ENCODE measurements around the gene ITGA5.
A peak's percentile ranks its signal among the peaks of the same experiment; 100 is the strongest.

Gene ITGA5

DNA sequence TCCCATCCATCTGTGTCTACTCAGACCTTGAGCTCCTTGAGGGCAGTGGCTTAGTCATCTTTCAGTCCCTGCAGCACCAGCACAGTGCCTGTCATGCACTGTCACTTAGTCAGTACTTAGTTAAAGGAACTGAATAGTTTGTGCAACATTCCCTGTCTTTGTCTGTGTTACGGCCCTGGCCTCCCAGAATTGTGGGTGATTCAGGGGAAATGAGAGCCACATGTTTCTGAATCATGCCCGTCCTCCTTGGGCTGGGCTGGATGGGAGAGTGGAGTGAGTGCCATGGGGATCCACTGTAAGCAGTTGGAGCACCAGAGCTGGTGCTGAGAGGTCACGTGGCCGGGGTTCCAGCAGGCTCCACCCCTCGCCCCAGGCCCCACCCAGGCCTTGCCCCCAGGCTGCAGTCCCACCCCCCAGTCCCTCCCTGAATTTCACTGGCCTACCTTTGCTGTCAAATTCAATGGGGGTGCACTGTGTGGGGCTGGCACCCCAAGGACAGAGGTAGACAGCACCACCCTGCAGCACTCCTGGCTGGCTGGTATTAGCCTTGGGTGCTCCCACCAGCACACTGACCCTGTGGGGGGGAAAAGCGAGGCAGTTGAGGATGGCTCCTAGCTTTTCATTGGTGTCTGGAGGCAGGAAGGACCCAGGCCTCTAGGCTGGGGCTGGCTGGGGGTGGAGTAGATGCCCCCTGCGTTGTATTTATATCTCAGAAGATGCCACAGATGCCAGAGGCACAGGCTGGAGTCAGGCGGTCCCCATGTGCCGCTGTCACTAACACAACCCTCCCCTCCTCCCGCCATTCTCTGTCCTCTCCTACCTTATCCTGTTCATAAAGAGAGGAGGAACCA lies 7.5 kb downstream of the ITGA5 start:
- DNase-seq (ENCODE audit: low spot score), result peak; percentile 99

DNA sequence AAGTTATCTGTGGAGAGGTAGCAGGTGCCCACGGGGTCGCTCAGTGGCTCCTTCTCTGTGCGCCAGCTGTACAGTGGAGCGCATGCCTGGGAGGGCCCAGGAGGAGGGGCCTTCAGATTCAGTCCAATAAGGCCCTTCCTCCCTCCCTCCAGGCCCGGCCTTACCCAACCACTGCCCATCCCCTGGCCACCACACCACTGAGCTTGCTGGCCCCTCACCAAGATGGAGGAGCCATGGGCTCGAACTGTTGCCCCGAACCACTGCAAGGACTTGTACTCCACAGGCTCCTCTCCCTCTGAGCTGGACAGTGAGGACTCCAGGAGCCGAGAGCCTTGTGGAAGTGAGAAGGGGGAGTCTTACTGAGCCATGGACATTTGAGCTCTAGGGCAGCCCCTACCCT lies 9.8 kb downstream of the ITGA5 start:
- DNase-seq (ENCODE audit: low spot score), result no peak

DNA sequence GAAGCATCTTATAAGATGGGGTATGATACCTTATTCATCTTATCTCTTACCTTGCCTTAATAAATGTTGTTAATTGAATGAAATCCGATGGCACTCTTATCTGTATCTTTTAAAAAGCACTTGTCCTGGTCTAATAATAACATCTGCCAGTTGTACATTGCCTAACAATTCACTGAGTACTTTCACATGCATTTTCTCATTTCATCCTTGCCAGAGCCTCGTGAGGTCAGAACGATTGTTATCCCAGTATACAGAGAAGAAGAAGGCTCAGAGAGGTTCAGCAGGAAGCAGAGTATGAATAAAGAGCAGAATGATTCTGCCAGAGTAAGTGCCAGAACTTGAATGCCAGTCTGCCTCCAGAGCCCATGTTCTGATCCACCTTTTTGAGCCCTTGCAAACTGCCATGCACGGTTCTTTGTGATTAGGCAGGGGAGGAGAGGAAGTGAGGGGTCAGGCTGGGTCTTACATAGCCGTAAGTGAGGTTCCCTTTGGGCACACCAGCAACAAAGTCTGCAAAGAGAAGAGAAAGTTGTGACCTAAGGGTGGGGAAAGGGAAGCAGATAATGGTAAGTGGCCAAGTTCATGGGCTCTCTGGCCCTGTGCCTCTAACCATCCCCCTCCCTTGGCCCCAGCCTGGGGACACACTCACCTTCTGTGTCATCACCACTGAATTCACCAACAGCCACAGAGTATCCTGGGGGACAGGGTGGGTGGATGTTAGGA lies 11.7 kb downstream of the ITGA5 start:
- DNase-seq (ENCODE audit: low spot score), result no peak

DNA sequence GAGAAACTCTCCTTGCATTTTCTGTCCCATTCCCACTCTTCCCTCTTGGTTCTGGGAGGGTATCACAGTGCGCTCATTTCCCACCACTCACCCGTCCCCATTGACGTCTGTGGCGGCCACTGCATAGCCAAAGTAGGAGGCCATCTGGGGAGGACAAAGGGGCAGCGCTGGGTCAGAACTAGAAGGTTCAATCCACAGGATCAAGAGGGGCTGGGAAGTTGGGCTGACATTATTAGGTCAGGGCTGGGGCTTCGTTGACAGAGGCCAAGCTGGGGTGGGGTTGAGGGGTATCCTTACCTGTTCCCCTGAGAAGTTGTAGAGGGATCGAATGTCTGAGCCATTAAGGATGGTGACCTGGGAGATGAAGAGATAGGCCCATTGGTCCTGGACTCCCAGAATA lies 13.5 kb downstream of the ITGA5 start:
- no peak for DNase-seq (ENCODE audit: low spot score)

DNA sequence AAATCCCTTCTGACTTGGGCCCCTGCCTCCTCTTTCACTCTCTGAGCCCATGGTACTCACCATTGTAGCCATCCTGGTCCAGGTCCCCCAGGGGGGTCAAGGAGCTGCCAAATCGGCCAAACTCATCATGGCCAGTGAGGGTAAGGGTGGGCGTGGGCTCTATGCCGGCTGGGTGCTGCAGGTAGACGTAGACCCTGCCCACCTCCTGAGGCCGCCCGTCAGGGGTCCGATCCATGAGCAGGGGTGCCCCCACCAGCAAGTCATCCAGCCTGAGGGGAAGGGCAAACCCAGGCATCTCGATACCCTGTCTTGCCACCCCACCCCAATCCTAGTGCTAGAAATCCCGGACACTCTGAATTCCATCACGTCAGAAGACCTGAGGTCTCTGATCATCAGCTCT lies 14.0 kb downstream of the ITGA5 start:
- DNase-seq (ENCODE audit: low spot score), result no peak

DNA sequence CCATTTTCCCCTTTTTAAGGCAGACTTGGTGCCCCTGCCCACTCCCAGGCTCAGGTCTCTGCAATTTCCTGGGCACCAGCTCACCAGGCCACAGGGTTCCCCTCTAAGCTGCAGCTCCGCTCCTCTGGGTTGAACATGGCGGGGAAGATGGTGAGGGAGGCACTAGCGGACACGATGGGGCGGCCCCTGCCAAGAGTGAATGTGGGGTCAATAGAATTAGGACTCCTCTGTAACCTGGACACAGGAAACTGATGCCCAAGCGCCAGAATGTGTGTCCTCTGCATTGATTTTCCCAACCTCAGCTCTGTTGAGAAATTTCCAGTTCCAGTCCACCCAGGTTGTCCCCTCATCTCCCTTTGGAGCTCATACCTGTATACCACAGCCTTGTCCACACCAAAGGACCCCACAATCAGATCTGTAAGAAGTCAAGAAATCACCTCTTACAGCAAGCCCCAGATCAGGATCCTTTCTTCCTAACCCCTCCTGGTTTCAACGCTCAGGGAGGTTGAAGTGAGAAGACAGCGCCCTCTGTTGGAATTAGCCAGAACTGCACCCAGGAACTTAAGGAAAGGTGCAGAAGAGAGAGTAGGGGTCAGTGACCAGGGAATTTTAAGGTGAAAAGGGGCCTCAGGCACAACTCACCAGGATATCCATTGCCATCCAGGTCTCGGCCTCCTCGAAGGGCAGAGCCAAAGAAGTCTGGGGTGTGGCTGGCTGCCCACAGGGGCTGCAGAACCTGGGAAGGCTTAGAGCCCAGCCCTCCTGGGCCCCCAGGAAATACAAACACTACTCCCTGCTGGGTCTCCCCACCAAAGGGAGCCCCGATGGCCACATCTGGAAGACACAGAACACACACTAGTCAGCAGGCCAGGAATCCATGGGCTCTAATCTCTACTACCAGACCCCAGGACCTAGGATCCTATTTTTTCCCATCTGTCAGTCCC lies 14.7 kb downstream of the ITGA5 start:
- DNase-seq (ENCODE audit: low spot score), result peak; percentile 59

DNA sequence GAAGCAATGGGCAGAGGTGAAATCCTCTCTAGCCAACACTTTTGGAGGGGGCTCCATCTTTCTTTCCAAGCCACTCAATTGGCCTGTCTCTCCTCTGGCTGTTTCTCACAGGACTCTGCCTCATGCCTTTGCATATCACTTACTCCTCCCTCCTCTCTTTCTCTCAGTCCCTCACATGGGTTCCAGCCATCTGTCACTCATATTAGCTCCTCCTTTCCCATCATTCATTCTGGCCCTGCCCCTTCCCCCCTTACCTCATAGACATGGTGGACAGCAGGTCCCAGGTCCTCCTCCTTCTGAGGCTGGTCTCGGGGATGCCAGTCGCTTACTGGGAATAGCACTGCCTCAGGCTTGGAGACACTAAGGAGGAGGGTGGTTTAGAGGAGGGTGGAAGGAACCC lies 17.9 kb downstream of the ITGA5 start:
- no peak for DNase-seq (ENCODE audit: low spot score)

DNA sequence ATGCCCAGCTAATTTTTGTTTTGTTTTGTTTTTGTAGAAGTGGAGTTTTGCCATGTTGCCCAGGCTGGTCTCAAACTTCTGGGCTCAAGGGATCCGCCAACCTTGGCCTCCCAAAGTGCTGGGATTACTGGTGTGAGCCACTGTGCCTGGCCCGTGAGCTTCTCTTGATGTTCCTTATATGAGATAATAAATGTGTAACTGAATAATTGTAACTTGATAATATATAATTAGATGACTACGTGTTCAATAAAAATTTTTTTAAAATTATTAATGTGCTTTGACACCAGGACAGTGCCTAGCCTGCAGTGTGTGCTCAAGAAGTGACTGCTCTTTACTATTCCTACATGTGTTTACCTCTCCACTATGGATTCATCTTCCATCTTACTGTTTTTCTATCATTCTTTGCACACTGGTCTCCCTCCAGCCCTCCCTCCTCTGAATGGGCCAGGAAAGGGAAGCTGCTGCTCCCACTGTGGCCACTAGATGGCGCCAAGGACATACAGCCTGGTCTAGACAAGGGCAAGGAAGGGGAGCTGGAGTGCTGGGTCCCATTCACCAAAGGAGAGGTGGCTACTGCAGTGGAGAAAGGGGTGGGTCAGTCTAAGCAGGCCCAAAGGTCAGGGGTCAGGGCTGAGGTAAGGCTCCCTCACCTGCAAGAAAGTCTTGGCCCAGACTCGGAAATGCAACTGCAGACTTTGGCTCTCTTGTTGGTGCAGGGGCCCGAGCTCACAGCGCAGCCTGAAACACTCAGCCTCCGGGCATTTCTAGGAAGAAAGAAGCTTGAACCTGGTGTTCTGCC lies 19.9 kb downstream of the ITGA5 start:
- DNase-seq (ENCODE audit: low spot score), result peak; percentile 82

DNA sequence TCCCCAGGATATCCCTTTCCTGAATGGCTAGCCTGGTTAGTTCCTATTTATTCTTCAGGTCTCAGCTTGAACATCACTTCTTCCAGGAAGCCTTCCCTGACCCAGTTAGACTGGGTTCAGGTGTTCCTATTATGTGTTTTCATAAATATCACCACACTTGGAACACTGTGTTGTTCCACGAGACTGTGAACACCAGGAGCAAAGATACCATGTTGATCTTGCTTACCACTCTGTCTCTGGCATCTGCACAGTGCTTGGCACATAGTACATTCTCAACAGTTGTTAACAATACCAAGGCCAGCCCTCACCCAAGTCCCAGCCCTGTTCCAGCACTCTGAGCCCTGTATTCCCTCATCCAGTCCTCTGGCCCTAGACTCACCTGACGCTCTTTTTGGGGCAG lies 20.8 kb downstream of the ITGA5 start:
- no peak for DNase-seq (ENCODE audit: low spot score)

DNA sequence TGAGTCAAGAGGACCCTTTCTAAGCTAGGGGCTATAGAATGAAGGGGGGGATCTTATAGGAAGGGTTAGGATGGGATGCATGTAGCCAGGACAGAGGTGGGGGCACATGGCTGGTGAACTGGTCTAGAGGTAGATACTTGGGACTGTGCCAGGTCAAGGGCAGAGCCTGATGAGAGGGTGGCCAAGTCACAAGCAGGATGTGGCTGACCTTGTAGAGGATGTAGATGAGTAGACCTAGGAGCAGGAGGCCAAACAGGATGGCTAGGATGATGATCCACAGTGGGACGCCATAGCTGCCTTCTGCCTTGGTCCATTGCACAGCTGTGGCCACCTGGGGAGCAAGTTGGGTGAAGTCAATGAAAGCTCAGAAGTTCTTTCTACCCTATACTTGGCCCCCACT lies 21.9 kb downstream of the ITGA5 start:
- DNase-seq (ENCODE audit: low spot score), result no peak

DNA sequence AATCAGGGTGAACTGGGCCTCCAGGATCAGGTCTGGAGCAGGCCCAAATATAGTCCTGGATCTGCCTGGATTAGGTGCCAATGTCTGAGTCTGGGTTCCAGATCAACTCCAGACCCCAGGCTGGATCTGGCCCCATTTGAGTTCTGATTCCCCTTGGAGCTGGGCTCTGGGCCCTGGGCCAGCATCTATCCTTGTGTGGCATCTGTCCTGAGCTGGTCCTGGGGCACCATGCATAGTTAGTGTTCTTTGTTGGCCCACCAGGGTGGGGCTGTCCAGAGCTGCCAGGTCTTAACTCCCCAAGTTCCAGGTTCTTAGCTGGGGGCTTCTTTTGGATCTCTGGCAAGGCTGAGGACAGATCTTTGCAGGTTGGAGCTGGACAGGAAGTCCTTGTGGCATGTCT lies 23.5 kb downstream of the ITGA5 start:
- DNase-seq (ENCODE audit: low spot score), result no peak

DNA sequence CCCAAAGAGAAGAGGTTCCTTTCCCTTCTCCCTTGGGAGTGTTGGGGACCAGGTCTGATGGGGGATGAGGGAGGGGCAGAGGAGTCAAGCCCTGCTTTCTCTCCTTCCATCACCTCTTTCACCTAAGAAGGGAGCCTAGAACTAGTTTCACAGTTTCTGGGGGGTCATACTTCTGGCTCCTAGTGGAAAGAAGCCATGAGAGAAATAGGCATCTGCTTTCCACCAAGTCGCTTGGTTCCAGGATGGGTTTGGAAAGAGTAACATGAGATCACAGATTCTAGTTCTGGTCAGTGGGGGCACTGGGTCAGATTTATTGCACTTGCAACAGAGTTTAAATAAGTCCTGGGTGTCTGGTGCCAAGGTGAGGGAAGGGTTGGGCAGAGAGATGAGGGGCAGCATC lies 24.1 kb downstream of the ITGA5 start:
- DNase-seq (ENCODE audit: low spot score), result no peak

DNA sequence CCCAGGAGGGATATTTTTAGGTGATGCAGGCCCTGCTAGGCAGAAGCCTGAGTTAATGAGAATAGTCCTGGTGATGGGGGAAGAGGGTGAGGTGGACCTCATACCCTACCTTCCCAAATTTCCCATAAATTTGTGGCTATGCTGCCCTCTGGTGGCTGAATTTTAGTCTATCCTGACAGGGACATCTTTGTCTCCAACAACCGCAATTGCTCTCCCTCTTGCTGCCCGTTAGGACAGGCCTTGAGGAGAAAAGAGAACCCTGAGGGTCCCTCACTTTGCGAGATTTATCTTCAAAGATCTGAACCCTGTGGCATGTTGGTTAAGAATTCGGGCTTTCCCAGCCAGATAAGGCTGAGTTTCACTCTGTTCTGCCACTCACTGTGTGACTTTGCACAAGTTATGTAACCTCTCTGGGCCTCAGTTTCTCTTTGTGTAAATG lies 24.8 kb downstream of the ITGA5 start:
- DNase-seq (ENCODE audit: low spot score), result peak; percentile 59

DNA sequence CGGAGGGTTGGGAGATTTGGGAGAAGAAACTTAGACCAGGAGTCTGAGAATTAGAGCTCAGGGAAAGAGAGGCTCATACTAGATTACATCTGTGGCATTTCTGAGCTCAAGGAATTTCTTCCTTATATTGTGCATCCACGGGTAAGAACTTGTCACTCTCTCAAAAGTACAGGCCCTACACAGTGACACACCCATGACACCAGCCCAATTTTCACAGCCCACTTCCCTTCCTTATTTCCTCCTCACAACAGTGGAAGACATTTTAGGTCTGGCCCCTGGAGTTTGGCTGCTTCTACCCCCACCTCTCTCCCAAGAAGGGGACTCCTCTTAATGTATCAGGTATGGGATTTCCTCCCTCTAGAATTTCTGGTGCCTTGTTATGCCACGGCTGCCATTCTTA lies 25.3 kb downstream of the ITGA5 start:
- no peak for DNase-seq (ENCODE audit: low spot score)

DNA sequence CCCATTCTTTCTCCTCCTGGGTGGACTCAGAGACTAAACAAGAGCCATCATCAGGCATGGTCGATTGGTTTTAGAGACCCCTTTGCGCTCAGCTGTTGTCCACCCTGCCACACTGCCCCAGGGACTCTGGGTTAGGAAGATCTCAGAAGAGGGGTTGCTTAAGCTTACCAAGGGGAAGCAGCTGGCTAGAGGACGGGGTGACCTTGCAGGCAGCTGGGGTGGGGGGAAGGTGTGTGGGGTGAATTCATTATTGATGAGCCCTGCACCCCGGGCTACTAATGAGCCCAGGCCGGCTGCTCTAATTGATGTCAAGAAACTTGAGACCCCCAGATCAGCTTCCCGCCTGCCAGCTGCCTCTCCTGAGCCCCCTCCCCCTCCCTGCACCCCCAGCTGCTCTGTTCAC lies 25.9 kb downstream of the ITGA5 start:
- no peak for DNase-seq (ENCODE audit: low spot score)

DNA sequence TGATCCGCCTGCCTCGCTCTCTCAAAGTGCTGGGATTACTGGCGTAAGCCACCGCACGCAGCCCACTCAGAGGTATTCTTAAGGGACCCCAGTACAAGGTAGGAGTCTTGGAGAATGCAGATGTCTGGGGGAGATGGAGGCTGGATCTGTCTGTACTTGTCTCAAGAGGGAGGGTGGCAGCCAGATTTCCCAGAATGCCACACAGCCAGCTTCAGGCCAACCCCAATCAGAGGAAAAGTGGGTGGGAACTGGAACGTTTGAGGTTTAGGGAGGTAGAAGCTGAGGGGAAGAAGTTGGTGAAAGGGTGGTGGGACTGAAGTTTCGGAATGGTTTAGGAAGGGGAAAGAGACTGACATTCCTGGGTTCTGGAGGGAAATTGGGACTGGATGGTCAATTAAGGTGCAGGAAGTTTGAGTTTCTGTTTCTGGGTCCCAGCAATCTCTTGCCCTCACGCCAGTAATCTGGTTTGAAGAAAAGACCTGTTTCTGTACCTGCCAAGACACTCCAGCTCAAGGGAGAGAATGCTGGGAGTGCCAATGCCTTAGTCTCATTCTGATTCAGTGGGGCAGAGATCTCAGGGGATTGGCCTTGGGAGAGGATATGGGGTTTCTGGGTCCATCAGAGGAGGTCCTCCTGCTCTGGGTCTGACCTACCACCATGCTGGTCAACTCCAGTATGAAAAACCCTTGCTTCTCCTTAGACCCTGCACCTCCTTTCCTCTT lies 26.4 kb downstream of the ITGA5 start:
- DNase-seq (ENCODE audit: low spot score), result no peak

DNA sequence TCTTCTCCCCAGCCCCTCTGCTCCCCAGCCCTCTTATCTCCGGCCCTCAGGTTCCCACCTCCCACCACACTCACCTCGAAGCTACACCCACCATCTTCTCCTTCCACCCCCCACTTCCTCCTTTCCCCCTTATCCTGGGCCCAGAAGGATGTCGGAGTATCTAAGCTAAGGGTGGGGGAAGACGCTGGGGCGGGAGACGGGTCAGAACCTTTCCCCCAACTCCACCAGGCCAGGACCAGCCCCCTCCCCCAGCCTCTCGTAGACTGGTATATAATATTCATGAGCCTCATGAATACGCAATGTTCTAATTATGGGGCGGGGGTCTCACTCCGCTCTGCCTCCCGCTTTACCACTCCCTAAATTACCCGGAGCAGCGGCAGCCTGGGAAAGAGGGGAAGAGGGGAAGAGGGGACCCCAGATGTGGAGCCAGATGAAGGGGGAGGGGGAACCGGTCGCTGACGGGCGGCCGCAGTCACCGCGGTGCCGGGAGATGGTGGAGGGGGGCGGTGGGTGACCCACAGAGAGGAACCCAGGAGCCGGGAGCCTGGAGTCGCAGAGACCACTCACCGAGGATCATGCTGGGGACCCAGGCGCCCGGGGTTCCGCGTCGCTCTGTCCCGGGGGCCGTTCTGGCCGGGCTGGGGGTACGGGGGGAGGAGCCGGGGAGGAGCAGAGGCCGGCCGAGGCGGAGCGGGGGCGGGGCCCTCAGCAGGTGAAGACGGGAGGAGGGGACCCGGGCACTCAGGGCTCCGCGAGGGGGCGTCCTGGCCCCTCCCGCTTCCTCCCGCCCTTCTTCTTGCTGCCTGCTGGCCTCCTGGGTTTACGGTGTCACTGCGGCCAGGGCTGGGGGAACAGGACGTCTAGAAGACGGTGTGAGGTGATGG lies 28.2 kb downstream of the ITGA5 start:
- peak; percentile 33 for DNase-seq (ENCODE audit: low spot score)

DNA sequence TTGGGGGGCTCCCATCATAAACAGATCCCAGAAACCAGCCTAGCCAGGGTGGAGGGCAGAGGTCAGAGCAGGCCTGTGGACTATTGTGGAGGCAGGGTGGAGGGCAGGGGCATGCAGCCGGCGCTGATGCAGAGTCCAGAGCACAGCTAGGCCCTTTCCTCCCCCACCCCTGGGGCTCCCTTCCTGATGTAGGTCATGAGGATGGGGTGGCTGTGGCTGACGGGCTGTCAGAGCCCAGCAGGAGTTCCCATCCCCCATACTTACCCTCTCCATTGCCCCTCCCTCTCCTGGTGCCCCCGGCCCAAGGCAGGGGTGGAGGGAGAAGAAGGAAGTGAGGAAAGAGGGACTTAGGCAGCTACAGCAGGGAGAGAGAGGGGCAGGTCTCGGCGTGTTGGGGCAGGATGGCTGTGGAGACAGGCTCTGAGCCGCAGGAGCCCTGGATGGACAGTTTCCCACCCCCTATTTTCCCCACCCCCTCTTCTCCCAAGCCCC lies 28.8 kb downstream of the ITGA5 start:
- no peak for DNase-seq (ENCODE audit: low spot score)

DNA sequence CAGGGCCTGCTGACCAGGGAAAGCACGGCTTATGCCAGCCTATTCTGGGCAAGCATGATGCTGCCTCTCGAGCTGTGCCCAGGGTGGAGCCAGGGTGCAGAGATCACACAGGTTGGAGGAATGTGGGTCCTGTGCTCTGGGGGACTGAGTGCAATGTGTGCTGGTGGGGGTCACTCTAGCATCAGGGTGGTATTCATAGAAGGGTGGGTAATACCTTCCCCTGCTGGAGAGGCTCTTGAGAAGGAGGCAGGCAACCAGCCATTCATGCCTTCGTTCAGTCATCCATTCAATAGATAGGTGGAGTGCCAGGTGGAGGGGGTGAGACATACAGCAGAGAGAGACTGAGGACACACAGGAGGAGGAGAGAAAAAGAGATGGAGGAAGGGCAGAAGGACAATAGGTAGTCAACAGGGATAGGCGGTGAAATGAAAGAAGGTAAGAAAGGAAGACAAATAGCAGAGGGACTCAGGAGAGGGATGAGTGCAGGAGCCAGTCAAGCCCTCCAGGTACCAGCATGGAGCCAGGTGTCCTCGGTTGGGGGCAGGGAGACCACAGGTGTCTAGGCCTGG lies 29.4 kb downstream of the ITGA5 start:
- no peak for DNase-seq (ENCODE audit: low spot score)

Measured in kidney tubule cell (primary cell).